ENCODE data around the gene NEK8. TPM values are rescaled to one million over a fixed set of nuclear protein-coding genes. Genes with fewer than 3 reads are reported as not detected.
A peak's percentile ranks its signal among the peaks of the same experiment; 100 is the strongest.
"Not testable (repeated sequence)": the region's sequence is repeated elsewhere in the genome, so short reads cannot be mapped to it uniquely, and the experiment has no call there.

NEK8 gene
- polyA plus RNA-seq, 1 donor = 3.7 TPM

DNA sequence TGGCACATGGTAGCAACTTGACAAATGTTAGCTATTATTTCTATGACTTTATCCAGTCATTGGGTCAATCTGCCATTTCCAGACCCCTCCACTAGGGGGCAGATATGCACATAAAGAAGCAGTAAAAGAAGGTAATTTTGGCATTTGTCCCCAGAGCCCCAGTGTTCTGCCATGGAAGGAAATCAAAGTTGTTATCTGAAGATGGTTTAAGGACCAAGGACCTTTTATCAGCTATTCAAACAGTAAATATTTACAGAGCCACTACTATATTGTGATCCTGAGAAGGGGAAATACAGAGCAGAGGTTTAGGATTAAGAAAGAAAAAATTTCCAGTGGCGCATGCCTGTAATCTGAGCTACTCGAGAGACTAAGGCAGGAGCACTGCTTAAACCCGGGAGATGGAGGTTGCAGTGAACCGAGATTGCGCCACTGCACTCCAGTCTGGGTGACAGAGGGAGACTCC lies 35.2 kb downstream of the NEK8 start:
- DNase-seq = peak; percentile 54

DNA sequence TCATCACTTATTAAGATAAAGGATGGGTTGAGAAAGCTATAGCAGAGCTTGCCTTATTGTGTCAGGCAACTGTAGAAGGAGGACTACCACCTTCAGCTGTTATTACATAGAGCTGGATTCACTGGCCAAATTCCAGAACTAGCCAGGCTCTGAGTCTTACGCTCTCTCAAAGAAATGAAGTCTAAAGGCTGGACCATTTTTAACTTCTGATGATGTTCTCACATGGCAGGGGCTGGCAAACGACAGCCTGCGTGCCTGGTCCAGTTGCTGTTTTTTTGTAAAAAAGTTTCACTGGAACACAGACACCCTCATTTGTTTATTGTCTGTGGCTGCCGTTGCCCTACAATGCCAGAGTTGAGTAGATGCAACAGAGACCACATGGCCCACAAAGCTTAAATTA lies 36.5 kb downstream of the NEK8 start:
- no peak for DNase-seq

DNA sequence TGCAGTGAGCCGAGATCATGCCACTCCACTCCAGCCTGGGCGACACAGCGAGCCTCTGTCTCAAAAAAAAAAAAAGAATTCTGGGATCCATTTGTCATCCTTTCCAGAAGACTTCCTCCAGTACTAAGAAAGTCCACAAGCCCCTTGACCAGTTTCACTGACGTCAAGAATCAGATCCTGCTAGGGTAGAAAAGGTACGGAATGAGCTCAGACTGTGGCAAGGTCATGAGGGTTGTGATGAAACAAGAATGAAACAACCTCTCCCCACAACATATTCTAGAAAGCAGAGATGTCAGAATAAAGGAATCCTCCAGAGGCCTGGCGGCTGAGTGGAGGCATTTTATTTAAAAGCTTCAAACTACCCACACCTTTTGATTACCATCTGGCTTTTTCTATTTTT lies 45.1 kb downstream of the NEK8 start:
- DNase-seq = no peak

DNA sequence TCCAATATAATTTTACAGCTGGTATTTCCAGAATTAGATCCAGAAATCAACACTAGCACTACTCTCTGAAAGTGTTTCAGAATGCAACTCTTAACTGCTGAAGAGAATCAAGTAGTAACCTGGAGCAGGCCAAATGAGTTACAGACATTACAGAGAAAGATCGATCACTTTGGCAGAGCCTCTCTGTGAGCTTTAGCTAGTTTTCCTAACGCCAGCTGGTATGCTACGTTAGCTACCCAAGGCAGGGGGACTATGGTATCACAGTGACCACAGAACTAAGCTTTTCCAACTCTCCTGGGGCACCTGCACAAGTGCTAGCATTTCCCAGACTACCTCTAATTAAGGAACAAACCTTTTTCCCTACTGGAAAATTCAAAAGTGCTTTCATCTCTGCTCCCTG lies 45.6 kb downstream of the NEK8 start:
- no peak for DNase-seq

DNA sequence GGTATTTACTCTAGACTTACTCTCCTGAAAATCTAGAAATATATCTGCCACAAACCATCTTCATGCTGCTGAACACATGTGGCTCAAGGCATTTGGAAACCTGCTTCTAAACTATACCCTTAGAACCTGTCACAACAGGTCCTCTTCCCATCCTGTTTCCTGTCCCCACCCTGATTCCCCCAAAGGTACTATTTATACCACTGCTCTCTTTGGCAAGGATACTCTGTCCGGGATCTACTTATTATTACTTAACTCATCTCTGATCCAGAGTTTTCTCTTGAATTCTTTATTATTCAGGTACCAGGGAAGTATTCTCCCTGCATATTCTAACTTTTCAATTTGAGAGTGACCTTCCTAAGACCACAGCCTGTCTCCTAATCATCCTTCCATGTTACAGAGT lies 48.6 kb downstream of the NEK8 start:
- DNase-seq = no peak

DNA sequence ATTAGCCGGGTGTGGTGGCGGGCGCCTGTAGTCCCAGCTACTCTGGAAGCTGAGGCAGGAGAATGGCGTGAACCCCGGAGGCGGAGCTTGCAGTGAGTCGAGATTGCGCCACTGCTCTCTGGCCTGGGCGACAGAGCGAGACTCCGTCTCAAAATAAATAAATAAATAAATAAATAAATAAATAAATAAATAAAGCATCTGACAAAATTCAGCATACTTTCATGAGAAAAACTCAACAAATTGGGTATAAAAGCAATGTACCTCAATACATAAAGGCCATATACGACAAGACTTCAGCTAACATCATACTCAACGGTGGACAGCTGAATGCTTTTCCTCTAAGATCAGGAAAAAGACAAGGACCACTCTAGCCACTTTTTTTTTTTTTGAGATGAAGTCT lies 51.0 kb downstream of the NEK8 start:
- DNase-seq = not testable (repeated sequence)

DNA sequence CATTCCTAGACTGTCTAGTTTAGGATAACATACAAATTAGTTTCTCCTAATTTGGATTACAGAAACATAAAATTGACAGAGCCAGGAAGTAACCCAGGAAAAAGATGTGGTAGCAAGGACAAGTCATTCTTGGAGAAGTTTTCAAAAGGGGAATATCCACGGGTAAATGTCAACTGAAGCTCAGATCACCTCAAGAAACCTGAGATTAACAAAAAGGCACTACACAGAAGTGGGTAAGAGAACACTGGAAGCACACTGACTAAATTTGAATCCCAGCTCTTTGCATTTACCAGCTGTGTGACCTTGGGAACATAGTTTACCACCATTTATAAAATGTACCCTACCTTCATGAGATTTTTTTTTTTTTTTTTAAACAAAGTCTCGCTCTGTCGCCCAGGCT lies 54.6 kb downstream of the NEK8 start:
- no peak for DNase-seq

DNA sequence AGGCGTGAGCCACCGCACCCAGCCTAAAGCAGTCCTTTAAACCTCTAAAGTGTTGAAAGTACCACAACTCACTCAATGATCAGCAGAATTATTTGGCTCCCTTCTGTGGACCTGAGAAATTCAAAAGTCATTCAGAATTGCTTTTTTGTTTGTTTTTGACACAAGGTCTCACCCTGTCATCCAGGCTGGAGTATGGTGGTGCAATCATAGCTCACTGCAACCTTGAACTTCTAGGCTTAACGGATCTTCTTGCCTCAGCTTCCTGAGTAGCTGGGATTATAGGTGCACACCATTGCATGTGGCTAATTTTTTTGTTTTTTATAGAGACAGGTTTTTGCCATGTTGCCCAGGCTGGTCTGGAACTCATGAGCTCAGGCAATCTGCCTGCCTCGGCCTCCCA lies 59.5 kb downstream of the NEK8 start:
- no peak for DNase-seq

Other genes starting within 250 kb of the NEK8 start
- 0.12 TPM for gene FOXN1, start 222.4 kb upstream of the NEK8 start, polyA plus RNA-seq (ENCODE audit: insufficient read length)
- gene UNC119, start 176.2 kb upstream of the NEK8 start, polyA plus RNA-seq (ENCODE audit: insufficient read length) = 15.5 TPM
- 51.9 TPM for gene PIGS, start 157.3 kb upstream of the NEK8 start, polyA plus RNA-seq (ENCODE audit: insufficient read length)
- 1.8 TPM for gene ALDOC, start 151.9 kb upstream of the NEK8 start, polyA plus RNA-seq (ENCODE audit: insufficient read length)
- 21.7 TPM for gene SPAG5, start 129.8 kb upstream of the NEK8 start, polyA plus RNA-seq (ENCODE audit: insufficient read length)
- gene RSKR, start 114.6 kb upstream of the NEK8 start, polyA plus RNA-seq (ENCODE audit: insufficient read length) = 17.2 TPM
- 53.0 TPM for gene BLTP2, start 83.6 kb upstream of the NEK8 start, polyA plus RNA-seq (ENCODE audit: insufficient read length)
- 39.5 TPM for gene SDF2, start 66.9 kb upstream of the NEK8 start, polyA plus RNA-seq (ENCODE audit: insufficient read length)
- 48.0 TPM for gene SUPT6H, start 66.6 kb upstream of the NEK8 start, polyA plus RNA-seq (ENCODE audit: insufficient read length)
- 3.5 TPM for gene PROCA1, start 16.9 kb upstream of the NEK8 start, polyA plus RNA-seq (ENCODE audit: insufficient read length)
- 58.6 TPM for gene RAB34, start 10.9 kb upstream of the NEK8 start, polyA plus RNA-seq (ENCODE audit: insufficient read length)
- gene RPL23A, start 8.8 kb upstream of the NEK8 start, polyA plus RNA-seq (ENCODE audit: insufficient read length) = 1,269 TPM
- gene TLCD1, start 2.6 kb upstream of the NEK8 start, polyA plus RNA-seq (ENCODE audit: insufficient read length) = 4.0 TPM
- 75.4 TPM for gene TRAF4, start 15.2 kb downstream of the NEK8 start, polyA plus RNA-seq (ENCODE audit: insufficient read length)
- gene FAM222B, start 114.0 kb downstream of the NEK8 start, polyA plus RNA-seq (ENCODE audit: insufficient read length) = 15.4 TPM
- 44.0 TPM for gene ERAL1, start 126.2 kb downstream of the NEK8 start, polyA plus RNA-seq (ENCODE audit: insufficient read length)
- 77.5 TPM for gene FLOT2, start 168.9 kb downstream of the NEK8 start, polyA plus RNA-seq (ENCODE audit: insufficient read length)
- 3.9 TPM for gene DHRS13, start 174.3 kb downstream of the NEK8 start, polyA plus RNA-seq (ENCODE audit: insufficient read length)
- gene PHF12, start 222.7 kb downstream of the NEK8 start, polyA plus RNA-seq (ENCODE audit: insufficient read length) = 33.5 TPM

Data from hindlimb muscle (tissue), 1 donor.